Bone marrow (tissue), 2 donors: ENCODE measurements around the gene PTER.
A peak's percentile ranks its signal among the peaks of the same experiment; 100 is the strongest.

ENCODE experiments used
- DNase-seq, 2 donors: peaks; one replicate each; lab custom pipeline; 2025; lab: John Stamatoyannopoulos, UW

The PTER gene

GRCh38 chr10:16470747-16471146 is 33.9 kb downstream of the PTER start:
- peak; percentile 1 to 87 for DNase-seq

DNA sequence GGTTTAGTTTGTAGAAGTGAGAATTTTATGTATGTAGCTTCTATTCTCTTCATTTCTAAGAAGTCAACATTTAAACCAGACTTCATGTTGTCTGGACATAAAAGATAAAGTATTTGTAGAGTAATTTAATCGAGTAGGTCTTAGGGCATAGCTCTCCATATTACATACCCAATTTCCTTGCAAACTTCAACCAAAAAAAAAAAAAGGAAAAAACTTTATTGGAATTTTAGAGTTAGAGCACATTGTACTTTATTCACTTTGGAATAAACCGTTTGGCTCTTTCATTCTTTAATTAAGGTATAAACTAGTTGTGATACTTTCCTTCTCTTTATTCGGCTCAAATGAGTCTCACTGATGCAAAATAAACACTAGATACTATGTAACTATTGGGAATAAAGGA is 36.0 kb downstream of the PTER start:
- DNase-seq, result no peak

- no peak for DNase-seq
Observed at GRCh38 chr10:16477757-16478156, 40.9 kb downstream of the PTER start.

- no peak for DNase-seq
Observed at GRCh38 chr10:16478801-16479200, 42.0 kb downstream of the PTER start.

DNA sequence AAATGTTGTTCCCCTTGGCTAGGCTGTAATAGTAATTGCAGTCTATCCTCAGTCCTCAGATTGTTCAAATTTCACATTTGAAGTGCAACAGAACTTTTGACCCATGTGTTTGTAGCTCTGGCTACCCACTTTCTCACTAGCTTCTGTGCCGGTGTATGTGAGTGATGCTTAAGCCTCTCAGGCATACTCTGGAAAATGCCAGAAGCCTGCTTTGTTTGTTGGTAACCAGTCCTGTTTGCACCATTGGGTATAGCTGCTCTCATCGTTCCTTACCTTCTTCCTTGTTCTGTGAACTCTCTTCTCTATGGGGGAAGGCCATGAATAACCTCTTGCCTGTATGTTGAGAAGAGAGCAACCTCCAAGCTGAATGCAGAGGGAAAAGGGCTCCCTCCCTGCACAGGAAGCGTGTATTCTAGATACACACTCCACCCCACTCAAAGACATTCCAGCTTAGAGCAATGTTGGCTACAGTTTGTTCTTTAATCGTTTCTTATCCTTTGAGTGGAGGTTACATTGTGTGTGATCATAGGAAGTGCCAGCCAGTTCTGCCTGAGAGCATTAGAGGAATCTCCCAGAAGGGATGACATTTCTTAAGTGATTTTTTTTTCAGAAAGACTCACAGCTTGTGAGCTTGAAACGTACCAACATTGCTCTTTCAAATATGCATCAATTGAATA is 44.4 kb downstream of the PTER start:
- no peak for DNase-seq

DNA sequence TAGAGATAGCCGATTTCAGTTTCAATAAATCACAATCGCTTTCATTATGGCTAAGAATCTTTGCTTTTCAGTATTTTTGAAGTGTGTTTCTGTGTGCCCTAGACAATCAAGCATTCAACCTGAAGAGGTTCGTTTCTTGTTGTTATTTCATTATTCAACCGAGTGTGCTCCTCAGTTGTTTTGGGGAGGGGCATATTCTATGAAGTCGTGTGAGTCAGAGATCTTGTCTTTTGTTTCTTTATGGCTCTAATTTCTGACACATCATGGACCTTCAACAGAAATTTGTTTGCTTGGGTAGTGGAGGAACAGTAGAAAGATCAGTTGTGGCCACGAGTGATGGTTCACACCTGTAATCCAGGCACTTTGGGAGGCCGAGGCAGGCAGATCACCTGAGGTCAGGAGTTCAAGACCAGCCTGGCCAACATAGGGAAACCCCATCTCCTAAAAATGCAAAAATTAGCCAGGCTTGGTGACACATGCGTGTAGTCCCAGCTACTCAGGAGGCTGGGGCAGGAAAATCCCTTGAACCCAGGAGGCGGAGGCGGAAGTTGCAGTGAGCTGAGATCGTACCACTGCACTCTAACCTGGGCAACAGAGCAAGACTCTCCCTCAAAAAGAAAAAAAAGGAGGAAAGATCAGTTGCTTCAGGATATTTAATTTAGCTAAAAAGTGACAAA is 46.6 kb downstream of the PTER start:
- no peak for DNase-seq

GRCh38 chr10:16490511-16490910 is 53.7 kb downstream of the PTER start:
- DNase-seq, result no peak

DNA sequence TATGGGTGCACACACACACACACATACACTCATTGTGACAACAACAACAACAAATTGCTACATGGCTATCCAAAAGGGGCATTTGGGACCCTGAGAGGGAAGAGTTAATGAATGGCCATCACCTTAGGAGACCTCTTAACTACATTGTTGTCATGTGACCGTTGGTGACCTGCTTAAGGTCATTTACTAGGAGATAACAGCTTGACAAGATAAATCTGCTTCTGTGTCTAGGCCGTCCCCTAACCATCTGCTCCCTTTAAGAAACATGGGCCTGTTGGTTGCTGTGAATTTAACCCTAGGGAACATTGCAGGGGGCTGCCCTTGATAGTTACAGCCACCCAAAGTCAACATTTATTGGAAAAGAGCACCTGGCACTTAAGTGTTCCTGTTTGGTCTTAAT is 55.1 kb downstream of the PTER start:
- DNase-seq, result no peak

DNA sequence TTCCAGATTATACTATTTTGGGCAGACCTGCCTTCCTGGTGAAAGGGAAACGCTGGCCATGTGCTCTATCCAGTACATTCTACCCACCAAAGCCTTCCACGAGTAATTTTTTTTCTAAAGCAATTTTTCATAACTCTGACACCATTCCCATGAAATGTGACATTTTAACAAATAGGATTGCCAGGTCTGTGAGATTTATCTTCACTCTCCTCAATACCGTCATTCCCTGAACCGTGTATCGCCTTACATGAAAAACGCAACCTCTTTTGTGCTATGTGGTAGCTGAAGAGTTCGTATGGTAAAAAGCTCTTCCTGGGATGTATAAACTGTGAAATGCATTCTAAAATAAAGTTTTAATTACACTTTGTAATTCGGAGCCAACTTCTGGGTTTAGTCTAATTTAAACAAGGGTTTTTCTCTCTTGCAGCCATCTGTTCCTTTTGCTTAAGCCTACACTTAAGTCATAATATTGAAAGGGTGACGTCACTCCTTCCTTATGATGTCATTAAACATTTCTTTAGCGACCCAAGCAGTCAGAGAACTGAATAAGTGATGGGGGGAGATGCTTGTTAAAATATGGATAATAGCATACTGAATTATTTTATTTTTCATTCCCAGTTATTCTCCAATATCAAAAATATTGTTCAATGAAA is 57.2 kb downstream of the PTER start:
- no peak for DNase-seq

DNA sequence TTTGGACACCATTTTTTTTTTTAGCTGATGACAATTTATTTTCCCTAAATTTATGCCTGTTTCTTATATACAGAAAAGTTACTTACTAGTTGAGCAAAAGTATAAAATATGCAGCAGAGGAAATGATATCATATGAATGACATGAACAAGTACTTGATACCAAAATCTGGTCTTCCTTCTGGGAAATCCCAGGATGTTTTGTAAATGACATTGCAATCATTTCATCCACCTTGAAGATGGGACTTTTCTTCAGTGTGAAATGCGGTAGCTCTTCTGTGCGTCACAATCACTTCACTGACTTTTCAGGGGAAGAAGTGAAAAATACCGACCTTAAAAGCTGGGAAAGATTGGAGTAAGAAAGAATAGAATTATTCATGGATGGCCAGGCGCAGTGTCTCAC is 61.1 kb downstream of the PTER start:
- DNase-seq, result no peak

GRCh38 chr10:16505161-16505560 is 68.4 kb downstream of the PTER start:
- DNase-seq, result no peak

DNA sequence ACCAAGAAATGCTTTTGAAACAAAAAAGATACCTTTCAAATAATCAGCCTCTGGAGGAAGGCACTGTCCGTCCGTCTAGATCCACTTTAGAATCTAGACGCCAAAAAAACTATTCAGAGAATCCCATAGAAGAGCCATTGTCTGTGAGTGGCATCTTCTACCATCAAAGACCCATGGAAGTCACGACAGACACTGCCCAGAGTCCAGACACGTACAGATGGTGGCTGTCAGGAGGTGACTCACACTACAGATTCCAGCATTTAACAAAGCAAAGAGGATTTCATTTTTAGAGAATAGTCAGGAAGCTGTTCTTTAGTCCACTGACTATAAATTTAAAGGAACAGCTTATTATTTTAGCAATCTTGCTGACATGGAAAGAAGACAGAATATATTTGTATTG is 73.2 kb downstream of the PTER start:
- no peak for DNase-seq

DNA sequence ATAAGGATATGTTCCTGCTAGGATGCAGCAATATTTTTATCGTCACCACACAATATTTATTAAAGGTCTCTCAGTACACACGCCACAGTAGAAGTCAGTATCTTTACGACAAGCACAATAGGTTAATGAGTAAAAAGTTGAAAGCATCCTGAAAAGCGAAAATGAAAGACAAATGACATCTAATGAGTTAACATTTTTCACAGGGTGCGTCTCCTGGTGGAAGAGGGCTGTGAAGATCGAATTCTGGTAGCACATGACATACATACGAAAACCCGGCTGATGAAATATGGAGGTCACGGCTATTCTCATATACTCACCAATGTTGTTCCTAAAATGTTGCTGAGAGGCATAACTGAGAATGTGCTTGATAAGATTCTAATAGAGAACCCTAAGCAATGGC is 74.0 kb downstream of the PTER start:
- no peak for DNase-seq

GRCh38 chr10:16518822-16519221 is 82.0 kb downstream of the PTER start:
- DNase-seq, result no peak

GRCh38 chr10:16519250-16519907 is 82.6 kb downstream of the PTER start:
- DNase-seq, result no peak

DNA sequence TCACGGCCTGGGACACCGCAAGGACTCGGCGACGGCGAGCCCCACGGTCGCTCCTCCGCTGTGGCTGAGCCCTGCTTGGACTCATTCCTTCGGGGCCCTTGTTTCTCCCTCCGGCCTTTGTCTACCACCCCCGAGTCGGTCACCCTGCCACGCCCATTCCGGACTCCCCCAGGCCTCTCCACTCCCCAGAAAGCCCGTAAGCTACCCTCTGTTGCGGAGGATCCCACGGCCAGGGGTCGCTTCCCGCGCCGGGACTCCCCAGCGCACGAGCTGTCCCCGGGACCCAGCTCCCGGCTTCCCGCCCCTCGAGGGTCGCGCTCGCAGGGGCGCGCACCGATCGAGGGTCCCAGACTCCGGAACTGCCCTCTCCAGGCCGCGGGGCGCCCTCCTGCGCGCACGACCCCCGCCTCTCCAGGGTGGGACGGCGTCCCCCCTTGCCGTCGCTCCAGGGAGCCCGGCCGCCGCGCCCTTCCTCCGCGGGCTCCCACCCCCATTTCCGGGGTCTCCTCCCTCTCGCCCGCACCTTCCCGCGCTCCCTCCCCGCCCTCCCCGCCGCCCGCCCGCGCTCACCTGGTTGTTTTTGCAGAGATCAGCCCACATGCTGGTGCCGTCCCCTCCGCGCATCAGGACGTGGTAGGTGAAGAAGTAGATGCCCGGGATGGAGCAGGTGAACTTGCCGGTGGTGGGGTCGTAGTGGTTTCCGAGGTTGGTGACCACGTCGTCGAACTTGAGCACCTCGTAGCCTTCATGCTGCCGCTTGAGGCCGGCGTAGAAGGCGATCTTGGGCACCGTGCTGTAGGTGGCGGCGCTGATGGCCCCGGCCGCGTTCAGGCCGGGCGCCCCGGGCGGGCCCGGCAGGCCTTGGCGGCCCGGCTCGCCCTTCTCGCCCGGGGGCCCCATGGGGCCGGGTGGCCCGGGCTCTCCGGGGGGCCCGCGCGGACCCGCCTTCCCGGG is 83.4 kb downstream of the PTER start:
- DNase-seq, result no peak

DNA sequence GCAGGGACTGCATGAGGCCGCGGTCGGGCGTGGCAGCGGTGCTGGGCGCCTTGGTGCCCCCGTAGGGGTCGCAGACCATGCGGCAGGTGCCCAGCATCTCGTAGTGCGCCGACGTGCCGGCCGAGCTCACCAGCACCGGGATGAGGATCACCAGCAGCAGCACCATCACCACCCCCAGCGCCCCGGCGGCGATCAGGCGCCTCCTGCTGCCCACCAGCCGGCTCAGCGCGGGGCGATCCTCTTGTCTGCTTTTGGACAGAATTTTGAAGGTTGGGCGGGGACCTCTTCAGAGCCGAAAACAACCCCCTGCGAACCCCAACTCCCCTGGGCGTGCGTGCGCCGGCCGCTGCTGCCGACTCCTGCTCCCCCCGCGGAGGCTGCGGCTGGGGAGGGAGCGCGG is 84.1 kb downstream of the PTER start:
- no peak for DNase-seq

- DNase-seq, result peak in 1 of 2 donors; percentile 24
Observed at GRCh38 chr10:16521311-16522016, 84.7 kb downstream of the PTER start, which contains the start of gene C1QL3. C1QL3 (minus strand) TSS chr10:16521879; CDS start chr10:16521065, 814 bp downstream.

GRCh38 chr10:16527452-16527851 is 90.6 kb downstream of the PTER start:
- DNase-seq, result no peak

DNA sequence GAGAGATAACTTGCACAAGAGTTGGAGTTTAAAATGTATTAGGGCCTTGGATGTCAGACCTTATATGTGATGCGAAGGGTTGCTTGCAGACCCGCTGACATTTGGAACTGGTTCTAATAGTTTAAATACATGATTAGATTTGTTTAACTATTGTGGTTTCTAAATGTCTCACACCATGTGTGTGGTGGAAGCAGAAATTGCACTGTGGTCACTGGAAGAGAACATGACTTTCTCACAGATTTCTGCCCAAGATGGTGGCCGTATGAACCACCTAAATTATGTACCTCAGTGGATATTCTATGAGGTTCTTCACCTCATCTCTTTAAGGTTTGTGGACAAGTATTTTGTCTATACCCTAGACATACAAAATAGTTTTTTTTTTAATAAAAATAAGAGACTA is 93.0 kb downstream of the PTER start:
- no peak for DNase-seq

- DNase-seq, result no peak
Observed at GRCh38 chr10:16536155-16536554, 99.3 kb downstream of the PTER start.
